Measurements from ENCODE around the gene SLC39A7.

- TF ChIP-seq CTCF (IDR thresholded peaks at IDR 0.05; ENCODE audit: insufficient read depth, low read length) (no peak), POLR2AphosphoS5 (IDR thresholded peaks at IDR 0.05; ENCODE audit: low read depth) (no peak), GABPA (IDR thresholded peaks at IDR 0.05; ENCODE audit: low read depth) (no peak), SPI1 (IDR thresholded peaks at IDR 0.05; ENCODE audit: borderline replicate concordance, low read depth) (no peak), REST (IDR thresholded peaks at IDR 0.05; ENCODE audit: insufficient replicate concordance, low read depth) (no peak)
Measured at GRCh38 chr6:33164176-33164575, 36.5 kb upstream of the SLC39A7 start.

Measured in HL-60 (cell line).